Mucosa of descending colon (tissue), 3 donors: ENCODE data around the gene CIC. TPM values are rescaled to one million over a fixed set of nuclear protein-coding genes. Genes with fewer than 3 reads are reported as not detected.

Experiments
- ATAC-seq: fragments of 200-7000 bp; cut with Tn5 transposase; one replicate; pipeline ENCODE4 v1.9.1; 2020; ENCODE audit warnings: mild to moderate bottlenecking, moderate library complexity
- DNase-seq, 3 donors: peaks; one replicate each; pipeline ENCODE4 v3.0.0-alpha.2; 2020
- H3K36me3 ChIP-seq: fragments of 200-600 bp; one replicate; pipeline ENCODE4 v1.8.0; 2021; ENCODE audit warnings: low read depth, mild to moderate bottlenecking
- H3K4me1 ChIP-seq: fragments of 200-600 bp; one replicate; pipeline ENCODE4 v1.8.0; 2021; ENCODE audit warnings: low read depth, mild to moderate bottlenecking
- H3K4me3 ChIP-seq: fragments of 200-600 bp; one replicate; pipeline ENCODE4 v1.8.0; 2021; ENCODE audit warnings: mild to moderate bottlenecking
- H3K9me3 ChIP-seq: fragments of 200-600 bp; one replicate; pipeline ENCODE4 v1.8.0; 2021; ENCODE audit warnings: mild to moderate bottlenecking
- CTCF ChIP-seq: fragments of 200-600 bp; IDR thresholded peaks from one replicate; pipeline ENCODE4 v1.8.0; 2022; ENCODE audit warnings: antibody characterized with exemption, mild to moderate bottlenecking
- intact Hi-C, 2 donors: fragments of 100-400 bp; cut with DNase I in 1 of 2; cut with micrococcal nuclease in 1 of 2; formaldehyde crosslinking; loops; one replicate each; pipeline versions ENCODE4 v1.11.0 to v1.11.1; 2022; cut with DNase I, micrococcal nuclease
- total RNA-seq, 3 donors: library from RNA; stranded (reverse); fragmentation: NEBNext Ultra II Directional in 2 of 3; extraction: Animal tissue kit (Norgen Biotek cat#: 25700) in 2 of 3; gene quantifications; one replicate each; pipeline versions ENCODE4 v1.2.1 to v1.2.4, GENCODE V29; 2021 to 2023
- donor health status: DM: no; HTN: no; CAD: no; lungs with moderate emphysema.
- donor health status: DM: no; HTN: no; CAD: no.
- donor health status: DM: no; HTN: yes; CAD: no.

The CIC gene
- total RNA-seq, 3 donors from 2014 or later: 47.3 to 78.0 (median 50.0) TPM

- DNase-seq (peak in 1 of 3 donors; percentile 64), ATAC-seq (no peak)
- Histone ChIP-seq H3K4me3 (no peak overlapping the region), H3K4me1 (peaks cover 39% of the 10 kb centered on the region), H3K9me3 (no peaks in the 10 kb centered on the region), H3K36me3 (no peaks in the 10 kb centered on the region)
- intact Hi-C loops: loop anchor here in 1 of 2 donors (5.0 kb wide), 1 partner anchor 37 kb away; no protein-coding TSS in a partner anchor
- TF ChIP-seq CTCF: no peak
These were observed 15.7 kb downstream of the CIC start for GRCh38 chr19:42284591-42285341.

GRCh38 chr19:42285541-42285941 lies 16.5 kb downstream of the CIC start:
- no peak for DNase-seq
- Histone ChIP-seq H3K9me3 (no peaks in the 10 kb centered on the region), H3K4me3 (no peak overlapping the region), H3K4me1 (peaks cover 39% of the 10 kb centered on the region), H3K36me3 (no peaks in the 10 kb centered on the region)
- intact Hi-C loops: no loop called here
- TF ChIP-seq CTCF: no peak
- no peak for ATAC-seq

GRCh38 chr19:42285988-42286348 lies 16.9 kb downstream of the CIC start:
- Histone ChIP-seq H3K4me1 (peaks cover 38% of the 10 kb centered on the region), H3K36me3 (peaks cover 3% of the 10 kb centered on the region), H3K9me3 (no peaks in the 10 kb centered on the region), H3K4me3 (no peak overlapping the region)
- intact Hi-C loops: no loop called here
- no peak for TF ChIP-seq CTCF
- ATAC-seq (no peak), DNase-seq (no peak)

DNA sequence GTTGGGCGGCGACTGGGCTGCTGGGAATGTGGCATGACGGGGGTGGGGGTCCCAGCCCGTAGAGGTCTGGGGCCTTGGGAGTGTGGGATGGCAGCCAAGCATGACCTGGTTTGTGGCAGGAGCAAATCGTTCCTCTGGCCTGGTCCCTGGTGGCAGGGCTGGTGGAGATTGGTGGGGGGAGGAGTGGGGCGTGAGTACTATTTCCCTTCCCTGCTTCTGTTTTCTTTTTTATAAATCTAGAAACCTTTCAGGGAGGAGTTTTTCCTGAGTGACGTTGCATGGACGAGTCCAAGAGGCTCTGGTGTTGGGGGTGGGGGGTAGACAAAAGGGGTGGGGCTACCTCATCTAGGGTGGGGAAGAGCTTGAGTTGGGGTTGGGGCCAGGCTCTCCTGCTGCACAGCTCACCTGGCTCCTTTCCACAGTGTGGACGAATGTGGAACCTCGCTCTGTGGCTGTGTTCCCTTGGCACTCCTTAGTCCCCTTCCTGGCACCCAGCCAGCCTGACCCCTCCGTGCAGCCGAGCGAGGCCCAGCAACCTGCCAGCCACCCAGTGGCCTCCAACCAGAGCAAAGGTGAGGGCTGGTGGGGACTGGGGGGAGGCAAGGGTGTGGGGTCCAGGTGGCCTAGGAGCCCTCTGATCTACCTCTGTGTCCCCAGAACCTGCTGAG lies 17.4 kb downstream of the CIC start:
- Histone ChIP-seq H3K9me3 (no peaks in the 10 kb centered on the region), H3K36me3 (peaks cover 3% of the 10 kb centered on the region), H3K4me3 (no peak overlapping the region), H3K4me1 (peaks cover 38% of the 10 kb centered on the region)
- ATAC-seq (no peak), DNase-seq (peak in 1 of 3 donors; percentile 56)
- TF ChIP-seq CTCF: no peak
- intact Hi-C loops: no loop called here

DNA sequence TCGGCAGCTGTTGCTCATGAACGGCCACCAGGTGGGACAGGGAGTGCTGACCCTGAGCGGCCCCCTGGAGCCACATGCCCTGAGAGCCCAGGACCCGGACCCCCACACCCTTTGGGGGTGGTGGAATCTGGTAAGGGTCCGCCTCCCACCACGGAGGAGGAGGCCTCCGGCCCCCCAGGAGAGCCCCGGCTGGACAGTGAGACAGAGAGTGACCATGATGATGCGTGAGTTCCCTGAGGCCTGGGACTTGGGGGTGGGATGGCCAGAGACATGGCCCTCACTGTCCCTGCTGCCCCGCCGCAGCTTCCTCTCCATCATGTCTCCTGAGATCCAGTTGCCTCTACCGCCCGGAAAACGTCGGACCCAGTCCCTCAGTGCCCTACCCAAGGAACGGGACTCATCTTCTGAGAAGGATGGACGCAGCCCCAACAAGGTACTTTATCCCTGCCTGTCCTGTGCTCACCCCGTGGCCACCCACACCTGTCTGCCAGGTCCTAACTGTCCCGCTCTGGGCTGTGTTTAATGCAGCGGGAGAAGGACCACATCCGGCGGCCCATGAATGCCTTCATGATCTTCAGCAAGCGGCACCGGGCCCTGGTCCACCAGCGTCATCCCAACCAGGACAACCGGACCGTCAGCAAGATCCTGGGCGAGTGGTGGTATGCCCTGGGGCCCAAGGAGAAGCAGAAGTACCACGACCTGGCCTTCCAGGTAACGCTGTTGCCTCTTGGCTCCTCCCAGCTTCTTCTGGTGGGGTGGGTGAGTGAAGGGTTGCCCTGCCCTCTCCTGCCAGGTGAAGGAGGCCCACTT lies 18.2 kb downstream of the CIC start:
- H3K9me3 ChIP-seq: no peaks in the 10 kb centered on the region
- H3K36me3 ChIP-seq: peaks cover 3% of the 10 kb centered on the region
- ATAC-seq (no peak), DNase-seq (no peak)
- no peak overlapping the region for H3K4me3 ChIP-seq
- H3K4me1 ChIP-seq: peaks cover 31% of the 10 kb centered on the region
- TF ChIP-seq CTCF: no peak
- intact Hi-C loops: no loop called here
